GM19395 (cell line): ENCODE measurements around the gene EXOC6B.

Experiments
- ATAC-seq: cut with Tn5 transposase; IDR thresholded peaks from one replicate; pipeline ENCODE4 v1.9.1; 2021; ENCODE audit warnings: mild to moderate bottlenecking, moderate library complexity; ENCODE audit not compliant: unreplicated experiment

The EXOC6B gene

GRCh38 chr2:72150861-72151356 lies 674.9 kb downstream of the EXOC6B start:
- ATAC-seq, result no peak

GRCh38 chr2:72150157-72150860 lies 675.5 kb downstream of the EXOC6B start:
- peak; percentile 90 for ATAC-seq

GRCh38 chr2:72149556-72150156 lies 676.2 kb downstream of the EXOC6B start:
- no peak for ATAC-seq

DNA sequence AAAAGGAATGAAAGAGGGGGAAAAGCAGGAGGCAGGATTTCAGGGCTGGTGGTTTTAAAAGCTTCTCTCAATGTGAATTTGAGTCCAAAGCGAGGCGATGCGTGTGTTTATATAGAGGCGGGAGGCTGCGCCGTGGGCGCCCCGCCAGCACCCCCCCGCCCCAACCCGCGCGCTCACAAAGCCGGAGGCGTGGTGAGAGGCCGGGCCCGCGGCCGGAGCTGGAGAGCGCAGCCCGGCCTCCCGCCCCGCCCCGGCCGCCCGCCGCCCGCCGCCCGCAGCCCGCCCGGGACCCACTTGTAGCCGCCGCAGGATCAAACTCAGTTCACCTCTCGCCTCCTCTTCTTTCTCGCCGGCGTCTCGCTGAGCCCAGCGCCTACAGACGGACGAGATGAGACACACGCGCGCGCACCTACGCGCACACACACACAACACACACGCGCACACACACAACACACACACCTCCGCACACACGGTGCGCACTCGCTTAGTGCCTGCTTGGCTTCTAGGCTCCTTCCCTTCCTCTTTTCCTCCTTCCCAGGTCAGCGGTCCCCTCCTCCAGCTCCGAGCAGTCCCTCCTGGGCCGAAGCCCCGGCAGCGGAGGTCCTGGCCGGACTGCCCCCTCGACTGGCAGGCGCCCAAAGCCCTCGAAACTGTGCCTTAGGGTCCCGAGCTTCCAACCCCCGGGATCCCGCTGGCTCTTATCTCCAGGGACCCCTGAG lies 676.8 kb downstream of the EXOC6B start:
- ATAC-seq, result no peak

DNA sequence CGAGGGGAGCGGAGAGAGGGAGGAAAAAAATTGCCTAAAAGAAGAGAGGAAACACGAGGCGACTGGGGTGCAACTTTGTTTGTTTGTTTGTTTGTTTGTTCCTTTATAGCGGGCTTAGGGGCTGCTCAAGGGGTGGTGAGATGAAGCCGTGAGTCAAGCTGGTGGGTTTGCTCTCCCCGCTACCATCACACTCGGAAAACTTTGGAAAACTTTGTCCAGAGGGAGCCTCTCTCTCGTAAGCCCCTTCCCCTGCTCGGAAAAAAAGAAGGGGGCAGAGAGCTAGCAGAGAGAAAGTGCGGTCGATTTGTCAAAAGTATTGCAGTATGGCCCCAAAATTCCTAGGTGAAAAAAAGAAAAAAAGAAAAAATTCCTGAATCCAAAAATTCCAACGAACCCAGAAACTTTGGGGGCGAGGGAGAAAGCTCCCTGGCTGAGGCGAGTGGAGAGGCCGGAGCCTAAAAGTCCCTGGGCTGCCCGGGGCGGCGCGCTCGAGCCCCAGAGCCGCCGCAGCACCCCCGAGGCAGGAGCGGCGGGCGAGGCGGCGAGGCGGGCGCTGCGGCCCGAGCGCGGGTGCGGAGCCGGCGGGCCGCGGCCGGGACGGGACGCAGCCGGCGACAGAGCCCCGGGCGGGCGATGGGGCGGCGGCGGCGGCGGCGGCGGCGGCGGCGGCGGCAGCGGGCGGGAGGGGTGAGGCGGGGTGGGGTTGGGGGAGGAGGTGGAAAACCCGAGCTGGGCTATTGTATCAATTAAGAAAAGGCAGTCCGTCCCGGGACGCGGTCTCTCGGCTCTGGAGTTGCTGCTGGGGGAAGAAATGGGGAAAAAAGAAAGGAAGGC lies 677.6 kb downstream of the EXOC6B start:
- ATAC-seq, result no peak

GRCh38 chr2:72147303-72147971 lies 678.4 kb downstream of the EXOC6B start, which contains the start of gene CYP26B1:
Gene CYP26B1 (minus strand): TSS chr2:72147862. CDS start chr2:72147834, 28 bp downstream.
- no peak for ATAC-seq

GRCh38 chr2:72146347-72147302 lies 679.2 kb downstream of the EXOC6B start:
- no peak for ATAC-seq

GRCh38 chr2:72145658-72146329 lies 680.0 kb downstream of the EXOC6B start:
- ATAC-seq, result no peak

DNA sequence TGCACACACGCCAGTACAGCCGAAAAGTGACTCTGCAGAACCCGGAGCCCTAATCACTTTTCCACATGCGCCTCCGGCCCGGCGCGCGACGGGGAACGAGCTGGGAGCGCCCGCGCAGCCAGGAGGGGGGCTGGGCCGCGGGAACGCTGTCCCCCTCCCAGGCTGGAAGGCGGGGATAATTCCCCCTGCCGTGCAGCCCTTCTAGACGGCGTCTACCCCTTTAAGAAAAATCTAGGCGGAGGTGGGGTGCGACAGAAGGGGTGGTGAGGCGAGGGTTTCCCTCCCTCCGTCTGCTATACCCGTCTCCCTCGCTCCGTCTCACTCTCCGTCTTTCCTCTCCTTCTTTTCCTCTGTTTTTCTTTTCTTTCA lies 680.6 kb downstream of the EXOC6B start:
- ATAC-seq, result no peak

GRCh38 chr2:72144632-72145288 lies 681.1 kb downstream of the EXOC6B start:
- no peak for ATAC-seq

DNA sequence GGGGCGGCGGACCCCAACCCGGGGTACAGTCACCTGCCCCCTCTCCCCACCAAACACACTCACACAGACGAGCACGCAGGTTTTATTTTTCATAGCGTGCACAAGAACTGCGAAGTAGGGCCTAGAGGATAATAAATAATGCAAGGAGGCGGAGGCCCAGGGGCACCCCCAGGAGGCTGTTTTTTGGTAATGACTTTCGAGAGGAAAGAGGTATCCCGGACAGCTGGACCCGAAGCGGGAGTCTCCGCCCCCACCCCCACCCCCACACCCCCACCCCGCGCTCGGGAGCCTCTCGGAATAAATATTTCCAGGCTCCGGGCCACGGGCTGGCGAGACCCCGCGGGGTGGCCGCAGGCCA lies 681.6 kb downstream of the EXOC6B start:
- ATAC-seq, result no peak

DNA sequence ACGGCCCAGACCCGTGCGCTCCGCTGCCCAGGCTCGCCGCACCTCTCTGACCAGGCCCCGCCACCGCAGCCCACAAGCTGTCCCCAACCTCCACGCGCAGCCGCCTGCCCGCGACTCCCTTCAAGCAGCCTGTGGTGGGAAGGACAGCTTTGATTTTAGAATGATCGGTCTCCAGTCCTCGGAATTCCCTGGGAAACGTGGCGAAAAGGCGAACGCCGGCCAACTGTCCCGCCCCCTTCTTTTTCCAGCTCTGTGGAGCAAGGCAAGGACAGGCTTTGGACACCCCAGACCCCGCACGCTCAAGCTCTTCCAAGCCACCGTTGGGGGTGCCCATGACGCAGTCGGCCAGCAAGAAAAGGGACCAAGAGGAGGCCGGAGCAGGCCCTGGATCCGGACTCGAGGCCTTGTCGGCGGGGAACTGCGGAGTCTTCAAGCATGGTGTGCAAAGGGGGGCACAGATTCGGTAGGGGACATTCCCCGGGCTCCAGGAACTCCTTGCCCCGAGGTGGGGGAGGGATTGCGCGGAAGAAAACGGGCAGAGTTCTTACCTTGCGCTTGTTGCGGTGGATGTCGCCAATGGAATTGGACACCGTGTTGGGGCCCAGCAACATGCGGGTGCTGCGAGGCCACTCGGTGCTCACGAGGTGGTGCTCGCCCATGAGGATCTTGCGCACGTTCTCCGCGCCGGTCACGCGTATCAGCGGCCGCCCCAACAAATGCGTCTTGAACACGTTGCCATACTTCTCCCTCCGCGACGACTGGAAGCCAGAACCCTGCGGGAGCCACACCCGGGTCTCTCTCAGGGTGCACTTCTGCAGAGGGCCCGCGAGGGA lies 682.2 kb downstream of the EXOC6B start:
- no peak for ATAC-seq

- no peak for ATAC-seq
Observed at GRCh38 chr2:72142570-72143440, 683.0 kb downstream of the EXOC6B start.

DNA sequence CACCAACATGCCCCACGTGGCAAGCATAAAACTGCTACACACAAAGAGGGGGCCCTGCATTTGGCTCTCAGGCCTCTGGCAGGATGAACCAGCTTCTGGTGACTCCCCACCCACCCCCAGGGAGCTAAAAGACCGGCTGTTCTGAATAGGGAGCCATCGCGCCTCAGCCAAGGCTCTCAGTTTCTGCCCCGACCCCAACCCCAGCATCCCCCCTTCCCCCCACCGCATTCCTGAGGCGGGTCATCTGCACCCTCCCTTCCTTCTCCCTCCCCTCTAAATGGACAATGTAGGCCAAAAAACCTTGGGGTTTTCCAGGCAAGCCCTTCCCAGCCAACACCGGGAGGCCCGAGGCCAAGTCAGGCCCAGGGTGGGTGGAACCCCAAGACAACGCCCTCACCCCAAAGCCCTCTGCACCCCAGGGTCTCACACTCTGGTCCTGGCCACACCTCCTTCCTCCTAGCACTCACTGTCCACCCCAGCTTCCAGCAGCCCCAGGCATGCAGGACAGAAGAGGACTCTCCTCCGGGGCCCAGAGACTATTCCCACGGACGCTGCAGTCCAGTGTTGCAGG lies 683.9 kb downstream of the EXOC6B start:
- no peak for ATAC-seq

GRCh38 chr2:72141032-72141645 lies 684.7 kb downstream of the EXOC6B start:
- ATAC-seq, result no peak

DNA sequence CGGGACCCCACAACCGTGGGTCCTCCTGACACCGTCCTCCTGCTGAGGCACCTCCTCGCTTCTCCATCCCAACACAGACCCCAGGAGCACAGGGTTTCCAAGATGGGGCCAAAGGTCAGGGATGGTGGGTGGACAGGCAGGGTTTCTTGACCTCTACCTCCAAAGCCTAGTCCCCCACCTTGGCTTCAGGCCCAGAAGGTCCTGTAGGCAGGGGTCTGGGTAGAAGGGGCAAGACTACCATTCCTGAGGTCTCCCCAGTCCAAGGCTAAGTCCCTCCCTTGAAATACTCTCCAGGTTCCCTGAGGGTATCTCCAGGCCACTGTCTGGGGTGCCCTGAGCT lies 685.2 kb downstream of the EXOC6B start:
- ATAC-seq, result no peak
